UCSD-AML1 (cell line): ENCODE results near the gene CBLIF.
"Not testable (repeated sequence)": the region's sequence is repeated elsewhere in the genome, so short reads cannot be mapped to it uniquely, and the experiment has no call there.

Experiments used
- DNase-seq: peaks from one replicate; lab custom pipeline; 2025; ENCODE audit not compliant: unreplicated experiment; lab: John Stamatoyannopoulos, UW

CBLIF gene

DNA sequence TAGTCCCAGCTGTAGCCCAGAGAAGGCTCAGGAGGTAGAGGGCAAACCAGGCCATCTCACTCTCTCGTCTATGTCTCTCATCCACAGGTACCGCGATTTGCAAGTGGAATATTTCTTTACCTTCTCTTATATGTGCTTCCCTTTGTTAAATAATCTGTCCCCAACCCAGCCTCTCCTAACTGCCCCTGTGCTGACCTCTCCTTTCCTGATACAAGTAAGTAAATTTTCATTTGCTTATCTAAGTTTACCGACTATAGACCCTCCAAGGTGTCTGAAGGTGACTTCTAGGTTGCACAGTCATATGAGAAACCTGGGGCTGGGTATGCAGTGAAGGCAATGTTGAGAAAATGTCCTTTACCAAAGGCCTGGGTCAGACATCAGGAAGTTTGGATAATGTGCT, at the start of gene CBLIF:
TSS of gene CBLIF (minus strand) at position 101 of the 400 bp plus-strand sequence. CDS start at position 55, 46 bp downstream.
- no peak for DNase-seq

DNA sequence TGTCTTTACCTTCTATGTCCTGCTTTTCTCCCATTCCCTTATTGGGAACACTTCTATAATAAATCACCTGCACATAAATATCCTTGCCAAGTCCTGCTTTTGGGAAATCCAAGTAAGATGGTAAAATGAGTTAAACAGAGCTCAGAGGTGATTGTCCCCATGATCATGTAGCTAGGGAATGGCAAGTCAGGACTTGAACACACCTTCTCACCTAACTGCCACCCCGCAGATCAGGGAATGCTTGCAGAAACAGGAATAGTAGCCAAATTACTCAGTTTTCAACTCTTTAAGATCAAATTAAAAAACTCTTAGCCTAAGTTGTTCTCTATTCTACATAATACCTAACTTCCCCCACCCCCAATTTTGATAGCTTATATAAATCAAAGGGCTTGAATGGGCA, 49.3 kb upstream of the CBLIF start:
- DNase-seq, result no peak

DNA sequence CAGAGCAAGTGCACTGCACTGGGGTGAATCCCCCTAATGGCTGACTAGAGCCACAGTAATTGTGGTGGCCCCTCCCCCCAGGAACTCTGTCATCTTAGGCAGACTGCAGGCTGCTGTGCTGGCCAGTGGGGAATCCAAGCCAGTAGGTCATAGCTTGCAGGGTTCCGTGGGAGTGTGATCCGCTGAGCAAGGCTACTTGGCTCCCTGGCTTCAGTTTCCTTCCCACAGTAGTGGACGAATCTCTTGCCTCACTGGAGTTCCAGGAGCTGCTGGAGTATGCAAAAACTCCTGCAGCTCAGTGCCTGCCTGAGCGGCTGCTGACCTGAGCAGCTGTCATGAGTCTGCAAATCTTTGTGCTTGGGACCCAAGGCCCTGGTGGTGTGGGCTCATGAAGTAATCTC, 46.5 kb upstream of the CBLIF start:
- no peak for DNase-seq

DNA sequence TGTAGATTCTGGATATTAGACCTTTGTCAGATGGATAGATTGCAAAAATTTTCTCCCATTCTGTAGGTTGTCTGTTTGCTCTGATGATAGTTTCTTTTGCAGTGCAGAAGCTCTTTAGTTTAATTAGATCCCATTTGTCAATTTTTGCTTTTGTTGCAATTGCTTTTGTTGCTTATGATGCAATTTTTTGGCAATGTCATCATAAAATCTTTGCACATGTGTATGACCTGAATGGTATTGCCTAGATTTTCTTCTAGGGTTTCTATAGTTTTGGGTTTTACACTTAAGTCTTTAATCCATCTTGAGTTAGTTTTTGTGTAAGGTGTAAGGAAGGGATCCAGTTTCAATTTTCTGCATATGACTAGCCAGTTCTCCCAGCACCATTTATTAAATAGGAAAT, 41.9 kb upstream of the CBLIF start:
- DNase-seq, result not testable (repeated sequence)

DNA sequence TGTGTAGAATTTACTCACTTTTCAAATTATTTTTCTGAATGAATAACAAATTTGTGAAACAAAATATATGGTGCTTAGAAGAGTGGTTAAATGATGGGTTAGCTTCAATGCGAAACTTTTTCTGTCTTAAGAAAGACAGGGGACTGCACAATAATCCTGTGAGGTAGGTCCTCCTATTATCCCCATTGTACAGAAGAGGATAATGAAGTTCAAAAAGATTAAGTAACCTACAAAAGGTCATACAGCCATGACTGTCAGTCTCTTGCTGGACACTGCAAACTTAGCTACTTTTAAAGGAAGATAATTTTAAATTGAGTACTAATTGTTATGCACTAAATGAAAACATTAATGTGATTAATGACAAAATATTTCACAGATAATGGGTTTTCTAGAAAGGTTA, 38.3 kb upstream of the CBLIF start:
- no peak for DNase-seq

DNA sequence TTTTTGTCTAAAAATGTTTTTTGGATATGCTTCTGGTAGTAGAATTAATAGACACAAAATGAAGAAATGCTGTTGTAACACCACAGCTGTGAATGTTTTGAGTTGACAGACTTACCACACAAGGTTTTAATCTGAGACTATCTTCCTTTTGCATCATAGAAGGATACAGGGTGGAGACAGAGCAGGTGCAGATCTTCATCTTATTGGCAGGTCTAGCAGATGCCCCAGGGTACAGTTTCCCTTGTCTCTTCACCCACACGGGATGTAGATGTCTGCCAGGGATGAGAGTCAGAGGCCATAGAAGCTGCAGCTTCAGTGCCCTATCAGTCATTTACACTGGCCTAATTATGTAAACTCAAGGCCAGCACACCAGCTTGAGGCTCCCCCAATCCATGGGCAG, 34.3 kb upstream of the CBLIF start:
- no peak for DNase-seq

DNA sequence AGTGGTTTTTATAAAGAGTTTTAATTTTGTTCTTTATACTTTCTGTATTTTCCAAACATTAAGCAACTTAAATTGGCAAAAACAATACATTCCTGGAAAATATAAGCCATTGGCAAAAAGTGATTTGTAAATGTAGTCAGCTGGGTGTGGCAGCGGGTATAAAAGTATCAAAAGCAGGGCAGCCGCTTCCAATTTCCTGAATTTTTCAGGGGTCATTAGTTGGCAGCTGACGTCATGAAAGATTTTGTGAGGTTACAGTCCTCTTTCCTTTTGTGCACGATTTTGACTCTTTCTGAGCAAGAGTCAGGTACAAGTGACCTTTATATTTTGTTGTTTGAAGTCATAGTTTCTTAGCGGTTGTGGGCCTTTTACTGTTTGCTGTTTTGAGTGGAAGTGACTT, 33.3 kb upstream of the CBLIF start, which contains the start of gene OOSP3:
TSS of gene OOSP3 (plus strand) at position 208 of the 400 bp plus-strand sequence. CDS start at position 235, 27 bp downstream.
- no peak for DNase-seq

DNA sequence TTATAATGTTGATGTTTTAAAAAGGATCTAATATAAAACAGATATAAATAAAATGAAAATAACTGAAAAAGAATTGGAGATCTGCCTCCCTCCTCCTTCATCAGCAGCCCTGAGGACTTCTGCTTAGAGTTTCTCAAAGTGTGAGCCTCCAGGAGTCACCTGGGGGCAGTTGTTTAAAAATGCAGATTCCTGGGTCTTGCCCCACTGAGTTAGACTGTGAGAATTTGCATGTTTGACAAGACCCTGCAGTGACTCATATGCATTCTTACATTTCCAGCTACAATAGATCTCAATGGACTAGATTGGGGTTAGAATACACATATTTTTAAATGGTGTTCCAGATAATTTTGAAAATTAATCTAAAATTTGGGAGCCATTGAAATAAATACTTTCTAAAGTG, 32.5 kb upstream of the CBLIF start:
- DNase-seq, result no peak

DNA sequence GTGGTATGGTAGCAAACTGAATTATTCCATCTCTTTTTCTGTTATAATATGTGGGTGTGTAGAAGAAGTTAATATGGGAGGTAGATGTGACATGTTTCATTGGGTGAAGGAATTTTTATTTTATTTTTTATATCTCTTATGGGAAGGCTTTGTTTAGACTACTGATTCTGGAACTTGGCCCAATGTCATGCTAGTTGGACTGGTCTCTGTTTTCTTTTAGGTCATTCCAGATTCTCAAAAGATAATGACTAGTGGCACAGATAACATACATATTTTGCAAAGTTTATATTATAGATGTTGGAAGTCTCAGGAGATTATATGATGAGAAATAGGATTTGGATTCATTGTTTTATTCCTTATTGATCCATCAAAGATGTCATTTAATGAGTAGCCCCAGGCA, 32.0 kb upstream of the CBLIF start:
- DNase-seq, result no peak

DNA sequence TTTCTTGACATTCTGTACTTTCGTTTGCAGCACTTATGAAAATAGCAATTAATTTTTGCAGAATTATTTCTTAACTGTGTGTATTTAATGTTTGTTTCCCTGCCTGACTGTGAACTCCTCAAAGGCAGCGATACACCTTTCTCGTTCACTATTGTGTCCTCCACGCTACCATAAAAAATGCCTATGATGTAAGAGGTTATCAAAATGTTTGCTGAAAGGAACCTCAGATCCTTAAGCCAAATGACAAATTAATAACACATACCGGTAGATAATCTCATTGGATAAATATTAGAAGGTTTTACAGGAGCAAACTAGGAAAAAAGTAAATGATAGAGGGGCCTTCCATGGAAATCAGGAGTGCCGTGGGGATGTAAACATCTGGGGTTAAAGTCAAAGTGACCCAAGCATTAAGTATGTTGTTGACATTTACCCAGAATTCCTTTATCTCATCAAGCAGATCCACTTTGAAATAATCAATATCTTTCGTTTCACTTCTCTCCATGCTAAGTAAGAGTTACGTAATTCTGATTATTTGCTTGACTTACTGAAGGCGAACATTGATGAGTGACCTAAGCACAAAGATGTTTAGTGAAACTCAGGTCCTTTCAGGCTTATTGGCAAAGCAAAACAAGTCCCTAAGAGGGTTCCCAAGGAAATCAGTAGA, 30.7 kb upstream of the CBLIF start:
- DNase-seq, result no peak

DNA sequence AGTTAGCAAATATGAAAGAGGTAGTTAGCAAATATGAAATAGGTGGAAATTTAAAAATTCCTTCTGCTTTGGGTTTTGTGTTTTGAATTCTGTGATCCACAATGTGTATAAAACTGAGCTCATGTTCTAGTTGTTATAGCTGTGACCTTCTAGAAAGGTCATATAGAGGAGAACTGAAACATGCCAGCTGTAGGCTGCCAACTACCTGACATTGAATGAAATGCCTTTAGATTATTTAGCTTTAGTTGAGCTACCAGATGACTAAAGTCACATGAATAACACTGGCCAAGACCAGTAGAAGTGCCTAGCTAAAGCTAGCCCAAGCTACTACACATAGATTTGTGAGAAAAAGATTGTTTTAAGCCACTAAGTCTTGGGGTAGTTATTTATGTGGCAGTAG, 26.8 kb upstream of the CBLIF start:
- DNase-seq, result no peak

DNA sequence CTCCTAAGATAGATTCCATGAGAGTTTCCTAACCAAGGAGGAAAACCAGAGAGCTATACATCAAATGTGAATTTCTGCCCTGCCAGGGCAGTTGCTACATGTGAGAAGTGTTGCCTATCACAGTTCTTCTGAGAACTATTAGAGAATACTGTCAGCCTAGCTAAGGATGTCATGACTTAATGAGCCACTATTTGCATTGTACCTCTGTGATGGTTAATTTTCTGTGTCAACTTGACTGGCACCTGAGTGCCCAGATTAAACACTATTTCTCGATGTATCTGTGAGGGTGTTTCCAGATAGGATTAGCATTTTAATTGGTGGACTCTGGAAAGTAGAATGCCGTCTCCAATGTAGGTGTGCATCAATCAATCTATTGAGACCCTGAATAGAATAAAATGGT, 22.6 kb upstream of the CBLIF start:
- DNase-seq, result no peak

DNA sequence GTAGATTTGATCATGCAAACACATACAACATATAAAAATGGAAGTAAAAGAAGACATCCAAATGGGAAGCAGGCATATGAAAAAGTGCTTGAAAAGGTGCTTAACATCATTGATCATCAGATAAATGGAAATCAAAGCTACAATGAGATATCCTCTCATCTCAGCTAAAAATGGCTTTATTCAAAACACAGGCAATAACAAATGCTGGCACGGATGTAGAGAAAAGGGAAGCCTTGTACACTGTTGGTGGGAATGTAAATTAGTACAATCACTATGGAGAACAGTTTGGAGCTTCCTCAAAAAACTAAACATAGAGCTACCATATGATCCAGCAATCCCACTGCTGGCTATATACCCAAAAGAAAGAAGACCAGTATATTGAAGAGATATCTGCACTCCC, 21.5 kb upstream of the CBLIF start:
- no peak for DNase-seq

DNA sequence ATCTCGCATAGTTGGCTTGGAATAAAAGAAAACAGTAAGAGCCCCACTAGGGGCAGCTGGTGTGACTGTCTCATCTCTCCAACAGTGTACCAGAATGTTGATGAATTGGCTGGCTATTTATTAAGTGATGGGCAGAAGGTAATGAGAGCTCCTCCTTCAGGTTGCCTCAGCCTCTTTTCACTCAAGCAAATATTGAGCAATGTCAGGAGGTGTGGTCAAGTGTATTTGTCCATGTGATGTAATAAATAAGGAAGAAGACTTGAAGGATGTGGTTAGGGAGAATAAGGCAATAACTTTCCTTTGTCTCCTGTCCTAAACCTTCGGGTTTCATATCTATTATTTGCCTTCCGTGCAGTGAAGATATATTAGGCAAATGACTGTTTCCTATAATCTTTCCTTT, 21.1 kb upstream of the CBLIF start, which contains the start of gene TCN1:
TSS of gene TCN1 (minus strand) at position 91 of the 400 bp plus-strand sequence. CDS start at position 74, 17 bp downstream.
- no peak for DNase-seq

DNA sequence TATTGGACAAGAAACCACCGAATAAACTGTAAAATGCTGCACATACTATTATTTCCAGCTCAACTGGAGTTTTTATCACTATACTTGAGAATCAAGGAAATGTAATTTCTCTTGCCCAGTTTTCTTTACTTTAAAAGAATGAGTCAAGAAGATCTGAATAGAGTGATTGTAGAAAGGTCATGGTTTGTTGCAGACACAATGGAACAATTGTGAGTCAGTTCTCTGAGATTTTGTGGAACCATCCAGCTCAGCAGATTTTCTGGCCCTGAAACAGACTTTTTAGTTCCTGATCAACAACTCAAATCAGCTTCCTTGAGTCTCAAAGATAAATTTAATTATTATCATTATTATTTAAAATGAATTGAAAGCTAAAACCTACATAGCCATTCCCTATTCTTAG, 19.7 kb upstream of the CBLIF start:
- DNase-seq, result no peak

DNA sequence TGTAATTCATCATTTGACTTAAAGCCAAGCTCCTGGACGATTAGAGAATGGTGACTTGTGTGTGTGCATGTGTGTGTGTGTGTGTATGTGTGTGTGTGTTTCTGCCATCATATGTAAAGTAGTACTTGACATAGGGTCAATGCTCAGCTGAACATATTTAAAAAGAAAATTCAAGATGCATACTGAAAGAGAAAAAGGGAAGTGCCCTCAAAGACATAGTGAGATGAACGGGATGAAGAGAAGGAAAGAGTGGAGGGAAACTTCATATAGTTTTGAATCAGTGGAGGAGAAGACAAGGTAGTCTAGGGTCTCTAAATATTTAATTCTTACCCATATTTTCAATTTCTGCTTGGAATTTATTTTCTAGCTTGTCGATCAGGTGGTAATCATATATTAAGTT, 17.0 kb upstream of the CBLIF start:
- no peak for DNase-seq

DNA sequence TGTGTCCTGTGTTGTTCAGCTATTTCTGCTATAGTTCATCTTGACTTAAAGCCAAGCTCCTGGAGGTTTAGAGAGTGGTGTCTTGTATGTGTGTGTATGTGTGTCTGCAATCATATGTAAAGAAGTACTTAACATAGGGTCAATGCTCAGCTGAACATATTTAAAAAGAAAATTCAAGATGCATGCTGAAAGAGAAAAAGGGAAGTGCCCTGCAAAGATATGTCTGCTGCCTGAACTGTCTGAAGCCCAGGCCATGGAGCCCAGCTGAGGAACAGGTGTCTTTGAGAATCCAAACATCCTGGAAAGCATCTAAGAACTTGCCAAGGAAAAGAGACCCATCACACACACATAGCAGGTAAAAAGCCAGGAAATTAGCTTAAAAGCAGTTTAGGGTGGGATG, 14.4 kb upstream of the CBLIF start:
- no peak for DNase-seq

DNA sequence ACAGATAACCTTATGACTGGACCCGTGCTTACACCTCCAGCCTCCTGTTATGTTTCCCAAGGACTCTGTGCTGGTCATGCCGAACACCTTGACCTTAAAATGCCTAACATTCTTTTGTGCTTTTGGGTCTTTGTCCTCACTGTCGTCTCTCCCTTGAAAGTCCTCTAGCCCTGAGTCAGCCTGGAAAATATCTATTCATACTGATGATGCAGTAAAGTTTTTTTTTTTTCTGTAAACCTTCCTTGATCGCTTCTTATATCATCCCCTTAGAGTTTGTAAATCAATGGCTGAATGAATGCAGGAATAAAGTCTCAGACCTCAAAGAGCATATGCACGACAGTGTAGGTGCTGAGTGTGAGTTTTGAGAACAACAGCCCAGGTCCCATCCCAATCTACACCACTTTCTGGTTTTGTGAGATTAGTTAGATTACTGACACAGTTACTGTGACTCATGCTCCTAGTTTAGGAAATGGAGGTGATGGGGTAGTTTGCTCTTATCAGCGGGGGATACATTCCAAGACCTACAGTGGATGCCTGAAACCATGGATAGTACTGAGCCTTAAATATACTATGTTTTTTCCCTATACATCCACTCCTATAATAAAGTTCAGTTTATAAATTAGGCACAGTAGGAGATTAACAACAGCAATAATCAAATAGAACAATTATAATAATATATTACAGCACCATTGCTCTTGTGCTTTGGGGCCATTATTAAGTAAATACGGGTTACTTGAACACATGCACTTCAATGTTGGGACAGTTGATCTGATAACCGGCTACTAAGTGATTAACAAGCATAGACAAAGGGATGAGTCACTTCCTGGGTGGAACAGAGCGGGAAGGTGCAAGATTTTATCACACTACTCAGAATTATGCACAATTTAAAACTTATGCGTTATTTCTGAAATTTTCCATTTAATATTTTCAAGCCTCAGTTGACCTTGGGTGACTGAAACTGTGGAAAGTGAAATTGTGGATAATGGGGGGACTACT, 12.4 kb upstream of the CBLIF start:
- DNase-seq, result no peak

DNA sequence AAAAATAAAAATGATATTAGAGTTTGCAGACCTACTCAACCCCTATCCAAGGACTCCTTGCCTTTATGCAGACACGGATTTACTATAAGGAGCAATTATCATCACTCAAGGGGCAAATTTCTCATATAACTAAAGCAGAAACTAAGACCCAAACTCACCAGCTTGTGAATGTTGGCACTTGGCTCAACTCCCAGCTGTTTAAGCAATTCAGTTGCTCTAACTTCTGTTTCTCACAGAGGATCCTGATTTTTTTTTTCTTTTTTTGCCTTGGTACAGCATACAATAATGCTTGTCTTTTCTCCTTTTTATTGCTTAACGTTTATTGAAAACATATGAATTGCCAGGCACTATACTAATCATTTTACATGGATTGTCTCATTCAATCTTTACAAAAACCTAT, 9.6 kb upstream of the CBLIF start:
- DNase-seq, result no peak

DNA sequence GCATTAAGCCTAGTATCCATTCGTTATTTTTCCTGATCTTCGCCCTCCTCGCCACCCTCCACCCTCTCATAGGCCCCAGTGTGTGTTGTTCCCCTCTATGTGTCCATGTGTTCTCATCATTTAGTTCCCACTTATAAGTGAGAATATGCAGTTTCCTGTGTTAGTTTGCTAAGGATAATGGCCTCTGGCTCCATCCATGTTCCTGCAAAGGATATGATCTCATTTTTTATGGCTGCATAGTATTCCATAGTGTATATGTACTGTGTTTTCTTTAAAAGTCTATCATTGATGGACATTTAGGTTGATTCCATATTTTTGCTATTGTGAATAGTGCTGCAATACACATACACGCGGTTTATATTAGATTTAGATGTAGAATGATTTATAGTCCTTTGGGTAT, 6.1 kb upstream of the CBLIF start:
- DNase-seq, result not testable (repeated sequence)

DNA sequence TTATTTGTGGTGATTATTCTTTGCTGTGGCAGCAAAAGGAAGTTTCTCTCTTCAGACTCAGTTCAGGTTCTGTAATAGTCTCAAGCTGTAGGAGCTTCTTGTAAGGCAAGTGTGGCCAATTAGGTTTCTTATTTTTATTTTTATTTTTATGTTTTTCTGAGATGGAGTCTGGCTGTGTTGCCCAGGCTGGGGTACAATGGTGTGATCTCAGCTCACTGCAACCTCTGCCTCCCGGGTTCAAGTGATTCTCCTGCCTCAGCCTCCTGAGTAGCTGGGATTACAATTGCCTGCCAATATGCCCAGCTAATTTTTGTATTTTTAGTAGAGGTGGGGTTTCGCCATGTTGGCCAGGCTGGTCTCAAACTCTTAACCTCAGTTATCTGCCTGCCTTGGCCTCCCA, 4.3 kb upstream of the CBLIF start:
- DNase-seq, result not testable (repeated sequence)

DNA sequence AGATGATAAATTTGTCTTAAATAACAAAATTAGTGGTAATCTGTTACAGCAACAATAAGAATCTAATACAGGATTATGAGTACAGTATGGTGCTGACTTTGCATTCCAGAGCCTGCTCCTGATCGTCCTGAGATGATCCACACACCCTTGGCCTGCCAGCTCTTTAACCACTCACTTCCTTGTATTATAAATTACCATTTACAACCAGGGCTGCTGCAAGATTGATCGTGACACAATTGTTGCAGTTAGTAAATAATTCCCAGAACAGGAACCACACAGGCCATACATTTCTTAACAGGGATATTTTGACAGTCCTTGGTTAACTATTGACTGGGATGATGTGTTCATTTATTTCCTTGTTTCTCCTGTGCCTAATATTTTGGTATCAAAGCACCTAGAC, 3.8 kb upstream of the CBLIF start:
- DNase-seq, result no peak
